Measurements from ENCODE around the gene DUSP5. TPM values are rescaled to one million over a fixed set of nuclear protein-coding genes. Genes with fewer than 3 reads are reported as not detected.

The DUSP5 gene
- total and polyA plus RNA-seq, 10 of the 15 experiments (the other 5 are each of a cell fraction or from before 2014, with no cell fraction given) = 2.1 to 95.9 (median 23.4) TPM

GRCh38 chr10:110487411-110488331, 10.0 kb upstream of the DUSP5 start (continued):
- TF ChIP-seq ZZZ3 (IDR thresholded peaks at IDR 0.05; ENCODE audit: control insufficient read depth, insufficient read length, low read depth) (no peak), EGR1 (IDR thresholded peaks at IDR 0.05; ENCODE audit: borderline replicate concordance in 1 of 2, low read depth in 2 of 2, low read length in 2 of 2) (no peak), EED (IDR thresholded peaks at IDR 0.05; ENCODE audit: low read depth) (no peak), IKZF1 (conservative IDR thresholded peaks at IDR 0.05) (no peak), ZNF687 (IDR thresholded peaks at IDR 0.05) (no peak), KAT2A (conservative IDR thresholded peaks at IDR 0.05; ENCODE audit: control insufficient read depth, low read depth, low read length) (no peak)

GRCh38 chr10:110488332-110488681, 9.4 kb upstream of the DUSP5 start:
- no peak for DNase-seq (ENCODE audit: low read depth, low spot score)
- Histone ChIP-seq H4K20me1 (ENCODE audit: control insufficient read depth, insufficient read depth) (no peaks in the 10 kb centered on the region), H3K9me3 (replicated peaks; ENCODE audit: control insufficient read depth, insufficient read depth, low read length) (no peaks in the 10 kb centered on the region), H3K4me3 (no peak overlapping the region), H2AFZ (ENCODE audit: control insufficient read depth, low read depth, low read length) (no peak overlapping the region), H3K4me2 (ENCODE audit: control insufficient read depth, insufficient read depth) (no peak overlapping the region), H3K9ac (ENCODE audit: control insufficient read depth, insufficient read depth, low read length) (no peak overlapping the region), H3K4me1 (ENCODE audit: control insufficient read depth, insufficient read depth, low read length) (peaks cover 6% of the 10 kb centered on the region), H3K27ac (ENCODE audit: control insufficient read depth, insufficient read depth) (no peak overlapping the region), H3K27me3 (replicated peaks in 1 of 2; ENCODE audit: control insufficient read depth in 2 of 2, insufficient read depth in 2 of 2, low read length in 1 of 2) (peaks cover 0 to 1% of the 10 kb centered on the region in 2 experiments; a peak in 2 of 4 replicates), H3K36me3 (ENCODE audit: control insufficient read depth in 2 of 2, insufficient read depth in 2 of 2, low read length in 1 of 2) (no peaks in the 10 kb centered on the region), H3K79me2 (ENCODE audit: control insufficient read depth, insufficient read depth, low read length) (no peaks in the 10 kb centered on the region)
- ATAC-seq = no peak
- WGBS (ENCODE audit: insufficient coverage, insufficient replicate concordance, low lambda C conversion rate, missing lambda C conversion rate) = 48% methylated on average over 4 of the region's 4 CpGs
- in situ Hi-C loops (cut with MboI) (no loop called here), intact Hi-C loops (cut with micrococcal nuclease; ENCODE audit: unreplicated experiment) (no loop called here)
- RAD21 ChIA-PET (ENCODE audit: unreplicated experiment) = no interaction called here
- POLR2A ChIA-PET = interaction anchor here (0.5 kb wide), 1 partner anchor 535 kb away, joined by 3 read pairs; no protein-coding TSS in a partner anchor
- SMC1A ChIA-PET (ENCODE audit: uncharacterized antibody, unreplicated experiment) = interaction anchor here (1.0 to 1.2 kb wide), 2 partner anchors 13 to 16 kb away, joined by 3 read pairs; no protein-coding TSS in a partner anchor
- FAIRE-seq = no peak
- CTCF ChIA-PET = no interaction called here
- no TSS peak for BruUV-seq (replicated peaks)
- TF ChIP-seq HDAC2 (IDR thresholded peaks at IDR 0.05) (no peak), IKZF2 (IDR thresholded peaks at IDR 0.05) (no peak), GABPA (IDR thresholded peaks at IDR 0.05; ENCODE audit: low read depth) (no peak), HSF1 (IDR thresholded peaks at IDR 0.05; ENCODE audit: low read depth, low read length) (no peak), SIN3A (IDR thresholded peaks at IDR 0.05; ENCODE audit: low read depth, low read length) (no peak), NR2C2 (IDR thresholded peaks at IDR 0.05; ENCODE audit: borderline replicate concordance, control insufficient read depth, insufficient read length, low read depth) (no peak), BMI1 (IDR thresholded peaks at IDR 0.05; ENCODE audit: borderline replicate concordance) (no peak), USF2 (IDR thresholded peaks at IDR 0.05; ENCODE audit: borderline replicate concordance, low read depth, low read length) (no peak), RCOR1 (conservative IDR thresholded peaks at IDR 0.05; ENCODE audit: low read depth, low read length) (no peak), TAF1 (IDR thresholded peaks at IDR 0.05; ENCODE audit: borderline replicate concordance, low read depth, low read length) (no peak)
